Upper lobe of right lung (tissue), 1 donor: ENCODE results near the gene PKP4. TPM values are rescaled to one million over a fixed set of nuclear protein-coding genes. Genes with fewer than 3 reads are reported as not detected.

Experiments
- ATAC-seq: fragments of 200-7000 bp; cut with Tn5 transposase; one replicate; pipeline ENCODE4 v1.9.1; 2020; ENCODE audit warnings: mild to moderate bottlenecking, moderate library complexity
- DNase-seq: peaks from one replicate; pipeline ENCODE4 v3.0.0-alpha.2; 2020
- H3K27ac ChIP-seq: fragments of 200-600 bp; one replicate; pipeline ENCODE4 v1.8.0; 2022
- H3K27me3 ChIP-seq: fragments of 200-600 bp; one replicate; pipeline ENCODE4 v1.8.0; 2022; ENCODE audit warnings: mild to moderate bottlenecking
- H3K36me3 ChIP-seq: fragments of 200-600 bp; one replicate; pipeline ENCODE4 v1.8.0; 2022
- H3K4me1 ChIP-seq: fragments of 200-600 bp; one replicate; pipeline ENCODE4 v1.8.0; 2022
- H3K4me3 ChIP-seq: fragments of 200-600 bp; one replicate; pipeline ENCODE4 v1.8.0; 2022; ENCODE audit warnings: mild to moderate bottlenecking
- H3K9me3 ChIP-seq: fragments of 200-600 bp; one replicate; pipeline ENCODE4 v1.8.0; 2022
- CTCF ChIP-seq: fragments of 200-600 bp; IDR thresholded peaks from one replicate; pipeline ENCODE4 v1.8.0; 2022; ENCODE audit warnings: antibody characterized with exemption
- intact Hi-C: fragments of 100-400 bp; cut with DNase I; formaldehyde crosslinking; loops from one replicate; pipeline ENCODE4 v1.11.0; 2022
- total RNA-seq: library from RNA; stranded (reverse); fragmentation: NEBNext Ultra II Directional; extraction: Animal tissue kit (Norgen Biotek cat#: 25700); gene quantifications from one replicate; pipeline ENCODE4 v1.2.1, GENCODE V29; 2021
- donor health status: DM: no; HTN: yes; CAD: no; lungs with severe emphysema.

The PKP4 gene
- total RNA-seq, 1 donor from 2014 or later = 74.7 TPM

- TF ChIP-seq CTCF = no peak
- H3K9me3 ChIP-seq = no peaks in the 10 kb centered on the region
- H3K27me3 ChIP-seq = no peaks in the 10 kb centered on the region
- DNase-seq (no peak), ATAC-seq (no peak)
- peaks cover 11% of the 10 kb centered on the region for H3K4me1 ChIP-seq
- H3K27ac ChIP-seq = no peak overlapping the region
- no peak overlapping the region for H3K4me3 ChIP-seq
- intact Hi-C loops = no loop called here
- no peaks in the 10 kb centered on the region for H3K36me3 ChIP-seq
Observed at GRCh38 chr2:158486150-158486969, 29.6 kb downstream of the PKP4 start.

GRCh38 chr2:158486970-158487325 lies 30.2 kb downstream of the PKP4 start:
- no peaks in the 10 kb centered on the region for H3K27me3 ChIP-seq
- no peak for TF ChIP-seq CTCF
- H3K27ac ChIP-seq = no peak overlapping the region
- H3K36me3 ChIP-seq = no peaks in the 10 kb centered on the region
- ATAC-seq (no peak), DNase-seq (no peak)
- H3K9me3 ChIP-seq = no peaks in the 10 kb centered on the region
- H3K4me3 ChIP-seq = no peak overlapping the region
- intact Hi-C loops = no loop called here
- H3K4me1 ChIP-seq = peaks cover 11% of the 10 kb centered on the region

GRCh38 chr2:158487419-158487818 lies 30.7 kb downstream of the PKP4 start:
- DNase-seq (no peak), ATAC-seq (no peak)
- Histone ChIP-seq H3K36me3 (no peaks in the 10 kb centered on the region), H3K4me1 (peaks cover 11% of the 10 kb centered on the region), H3K9me3 (no peaks in the 10 kb centered on the region), H3K4me3 (no peak overlapping the region), H3K27ac (no peak overlapping the region), H3K27me3 (no peaks in the 10 kb centered on the region)
- TF ChIP-seq CTCF = no peak
- intact Hi-C loops = no loop called here

- H3K27ac ChIP-seq = no peak overlapping the region
- intact Hi-C loops = no loop called here
- H3K27me3 ChIP-seq = no peaks in the 10 kb centered on the region
- H3K36me3 ChIP-seq = no peaks in the 10 kb centered on the region
- no peaks in the 10 kb centered on the region for H3K9me3 ChIP-seq
- no peak overlapping the region for H3K4me3 ChIP-seq
- no peak for DNase-seq
- TF ChIP-seq CTCF = no peak
- no peak for ATAC-seq
- H3K4me1 ChIP-seq = peaks cover 14% of the 10 kb centered on the region
Observed at GRCh38 chr2:158488442-158489216, 31.9 kb downstream of the PKP4 start.

- Histone ChIP-seq H3K27me3 (no peaks in the 10 kb centered on the region), H3K27ac (no peak overlapping the region), H3K9me3 (no peaks in the 10 kb centered on the region), H3K36me3 (no peaks in the 10 kb centered on the region), H3K4me3 (no peak overlapping the region), H3K4me1 (peaks cover 14% of the 10 kb centered on the region)
- ATAC-seq = no peak
- DNase-seq = no peak
- intact Hi-C loops = no loop called here
- no peak for TF ChIP-seq CTCF
Observed at GRCh38 chr2:158489366-158490112, 32.8 kb downstream of the PKP4 start.
